DOHH2 (cell line): ENCODE data around the gene FABP6.

ENCODE experiments used
- H3F3A ChIP-seq: fragments of 200-600 bp; sonication (generic), shearing (Covaris generic); 2 replicates; pipeline ENCODE4 v1.6.0; 2016; ENCODE audit warnings: antibody characterized with exemption, mild to moderate bottlenecking; ENCODE audit not compliant: control insufficient read depth, insufficient read depth
- H3K27ac ChIP-seq: fragments of 200-600 bp; sonication (generic); 2 replicates; pipeline ENCODE4 v1.5.1; 2014; ENCODE audit warnings: low read depth, mild to moderate bottlenecking, low read length, moderate library complexity
- H3K27me3 ChIP-seq: fragments of 200-600 bp; sonication (generic); 2 replicates; pipeline ENCODE4 v1.6.1; 2014; ENCODE audit warnings: mild to moderate bottlenecking, low read length, mixed read lengths; ENCODE audit not compliant: control insufficient read depth
- H3K36me3 ChIP-seq: fragments of 200-600 bp; sonication (generic); 2 replicates; pipeline ENCODE4 v1.6.1; 2014; ENCODE audit warnings: mild to moderate bottlenecking, low read length, moderate library complexity, mixed read lengths; ENCODE audit not compliant: control insufficient read depth
- H3K4me1 ChIP-seq: fragments of 200-600 bp; sonication (generic); 2 replicates; pipeline ENCODE4 v1.6.1; 2014; ENCODE audit warnings: mild to moderate bottlenecking, low read length, mixed read lengths; ENCODE audit not compliant: control insufficient read depth
- H3K4me2 ChIP-seq: fragments of 200-600 bp; sonication (generic); 2 replicates; pipeline ENCODE4 v1.6.0; 2014; ENCODE audit warnings: mild to moderate bottlenecking, low read length, moderate library complexity
- H3K4me3 ChIP-seq: fragments of 200-600 bp; sonication (generic); 2 replicates; pipeline ENCODE4 v1.5.1; 2014; ENCODE audit warnings: mild to moderate bottlenecking, low read length, mixed read lengths
- H3K79me2 ChIP-seq: fragments of 200-600 bp; sonication (generic); 2 replicates; pipeline ENCODE4 v1.6.1; 2014; ENCODE audit warnings: mild to moderate bottlenecking, low read length, mixed read lengths; ENCODE audit not compliant: control insufficient read depth
- H3K9me2 ChIP-seq: fragments of 200-600 bp; sonication (generic); replicated peaks from 2 replicates; pipeline ENCODE4 v1.6.1; 2014; ENCODE audit warnings: mild to moderate bottlenecking, low read length, mixed read lengths; ENCODE audit not compliant: control insufficient read depth
- H3K9me3 ChIP-seq: fragments of 200-600 bp; sonication (generic); 2 replicates; pipeline ENCODE4 v1.6.1; 2014; ENCODE audit warnings: antibody characterized with exemption, low read length, mixed read lengths; ENCODE audit not compliant: control insufficient read depth, insufficient read depth
- H4K20me1 ChIP-seq: fragments of 200-600 bp; sonication (generic); 2 replicates; pipeline ENCODE4 v1.6.0; 2014; ENCODE audit warnings: low read depth, mild to moderate bottlenecking, antibody characterized with exemption, low read length, moderate library complexity; ENCODE audit not compliant: control insufficient read depth, insufficient read depth
- EZH2phosphoT487 ChIP-seq: fragments of 200-600 bp; sonication (generic); IDR thresholded peaks from 2 replicates; pipeline ENCODE4 v1.6.1; 2017; ENCODE audit warnings: borderline replicate concordance, mild to moderate bottlenecking, antibody characterized with exemption, low read length, moderate library complexity, mixed read lengths
- TF ChIP-seq, protein P1 (sequence below): fragments of 200-600 bp; sonication (generic); IDR thresholded peaks from one replicate; pipeline ENCODE4 v1.5.1; 2014; ENCODE audit warnings: antibody characterized with exemption, mild to moderate bottlenecking, low read depth, low read length; ENCODE audit not compliant: poor library complexity, severe bottlenecking

The FABP6 gene

DNA sequence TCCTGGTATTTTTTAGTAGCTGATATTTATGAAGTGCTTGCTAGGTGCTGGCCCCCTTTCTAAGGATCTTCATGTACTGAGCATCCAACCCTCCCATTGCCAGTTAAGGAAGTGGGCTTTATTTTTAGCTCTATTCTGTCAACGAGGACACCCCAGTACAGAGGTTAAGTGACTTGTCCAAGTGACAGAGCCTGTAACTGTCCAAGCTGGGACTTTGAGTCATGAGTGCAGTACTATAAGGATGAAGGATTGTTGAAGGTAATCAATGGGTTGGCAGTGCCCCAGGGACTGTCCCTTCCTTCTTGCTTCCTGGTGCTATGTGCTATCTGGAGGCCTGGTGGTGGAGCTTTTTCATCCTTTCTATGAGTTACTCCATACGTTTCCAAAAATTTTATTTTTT is 18.0 kb upstream of the FABP6 start:
- Histone ChIP-seq H3K9me3 (no peaks in the 10 kb centered on the region), H3K4me3 (no peak overlapping the region), H3K79me2 (no peaks in the 10 kb centered on the region), H3K4me2 (no peak overlapping the region), H3K27me3 (no peaks in the 10 kb centered on the region), H3K4me1 (peaks cover 4% of the 10 kb centered on the region; the same call in 1 of the 2 replicates), H3K9me2 (no peaks in the 10 kb centered on the region), H3K36me3 (no peaks in the 10 kb centered on the region), H4K20me1 (no peaks in the 10 kb centered on the region), H3F3A (no peaks in the 10 kb centered on the region), H3K27ac (no peak overlapping the region)
- TF ChIP-seq, protein P1, sequence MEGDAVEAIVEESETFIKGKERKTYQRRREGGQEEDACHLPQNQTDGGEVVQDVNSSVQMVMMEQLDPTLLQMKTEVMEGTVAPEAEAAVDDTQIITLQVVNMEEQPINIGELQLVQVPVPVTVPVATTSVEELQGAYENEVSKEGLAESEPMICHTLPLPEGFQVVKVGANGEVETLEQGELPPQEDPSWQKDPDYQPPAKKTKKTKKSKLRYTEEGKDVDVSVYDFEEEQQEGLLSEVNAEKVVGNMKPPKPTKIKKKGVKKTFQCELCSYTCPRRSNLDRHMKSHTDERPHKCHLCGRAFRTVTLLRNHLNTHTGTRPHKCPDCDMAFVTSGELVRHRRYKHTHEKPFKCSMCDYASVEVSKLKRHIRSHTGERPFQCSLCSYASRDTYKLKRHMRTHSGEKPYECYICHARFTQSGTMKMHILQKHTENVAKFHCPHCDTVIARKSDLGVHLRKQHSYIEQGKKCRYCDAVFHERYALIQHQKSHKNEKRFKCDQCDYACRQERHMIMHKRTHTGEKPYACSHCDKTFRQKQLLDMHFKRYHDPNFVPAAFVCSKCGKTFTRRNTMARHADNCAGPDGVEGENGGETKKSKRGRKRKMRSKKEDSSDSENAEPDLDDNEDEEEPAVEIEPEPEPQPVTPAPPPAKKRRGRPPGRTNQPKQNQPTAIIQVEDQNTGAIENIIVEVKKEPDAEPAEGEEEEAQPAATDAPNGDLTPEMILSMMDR, result no peak
- TF ChIP-seq EZH2phosphoT487, result no peak

DNA sequence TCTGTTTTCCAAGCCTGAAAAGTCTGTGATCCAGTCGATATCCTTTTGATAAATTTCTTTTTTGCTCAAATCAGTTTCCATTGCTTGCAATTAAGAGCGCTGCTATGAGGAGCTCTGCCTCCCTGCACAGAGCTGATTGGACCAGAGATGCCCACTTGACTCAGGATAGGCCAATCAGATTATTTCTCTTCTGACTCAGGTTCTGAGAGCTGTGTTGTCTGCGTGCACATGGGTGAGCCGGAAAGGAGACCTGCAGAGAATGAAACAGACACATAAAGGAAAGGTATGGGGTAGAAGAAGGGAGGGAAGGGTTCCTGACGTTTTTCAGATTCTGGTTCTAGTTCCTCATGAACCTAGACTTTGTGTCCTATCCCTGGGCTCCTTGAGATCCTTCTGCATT is 15.8 kb upstream of the FABP6 start:
- no peaks in the 10 kb centered on the region; the same call in 1 of the 2 replicates for H3K27me3 ChIP-seq
- no peaks in the 10 kb centered on the region for H4K20me1 ChIP-seq
- H3K4me3 ChIP-seq, result no peak overlapping the region
- no peaks in the 10 kb centered on the region for H3K79me2 ChIP-seq
- H3K4me1 ChIP-seq, result peaks cover 4% of the 10 kb centered on the region; the same call in 1 of the 2 replicates
- no peak overlapping the region for H3K27ac ChIP-seq
- no peaks in the 10 kb centered on the region for H3K9me3 ChIP-seq
- no peaks in the 10 kb centered on the region for H3F3A ChIP-seq
- H3K9me2 ChIP-seq, result no peaks in the 10 kb centered on the region
- no peak for TF ChIP-seq EZH2phosphoT487
- TF ChIP-seq, protein P1, result no peak
- H3K36me3 ChIP-seq, result no peaks in the 10 kb centered on the region
- H3K4me2 ChIP-seq, result 0 out of 2 replicates have a peak overlapping the region, but pooled peaks have one; percentile 13

GRCh38 chr5:160219356-160219755 is 9.9 kb upstream of the FABP6 start:
- no peaks in the 10 kb centered on the region for H3F3A ChIP-seq
- H3K79me2 ChIP-seq, result no peaks in the 10 kb centered on the region
- H3K4me3 ChIP-seq, result no peak overlapping the region
- H3K4me1 ChIP-seq, result peaks cover 17% of the 10 kb centered on the region
- no peaks in the 10 kb centered on the region for H3K9me3 ChIP-seq
- H3K4me2 ChIP-seq, result no peak overlapping the region
- no peaks in the 10 kb centered on the region for H4K20me1 ChIP-seq
- H3K27ac ChIP-seq, result no peak overlapping the region
- H3K9me2 ChIP-seq, result no peaks in the 10 kb centered on the region
- H3K27me3 ChIP-seq, result no peaks in the 10 kb centered on the region; the same call in 1 of the 2 replicates
- TF ChIP-seq, protein P1, result no peak
- no peak for TF ChIP-seq EZH2phosphoT487
- H3K36me3 ChIP-seq, result no peaks in the 10 kb centered on the region
